NAMALWA (cell line): Measurements from ENCODE around the gene CDH8.
"Not testable (repeated sequence)": the region's sequence is repeated elsewhere in the genome, so short reads cannot be mapped to it uniquely, and the experiment has no call there.

Experiments used
- DNase-seq: peaks from one replicate; pipeline ENCODE4 v3.0.0-alpha.2; 2015; ENCODE audit warnings: low spot score

Gene CDH8

DNA sequence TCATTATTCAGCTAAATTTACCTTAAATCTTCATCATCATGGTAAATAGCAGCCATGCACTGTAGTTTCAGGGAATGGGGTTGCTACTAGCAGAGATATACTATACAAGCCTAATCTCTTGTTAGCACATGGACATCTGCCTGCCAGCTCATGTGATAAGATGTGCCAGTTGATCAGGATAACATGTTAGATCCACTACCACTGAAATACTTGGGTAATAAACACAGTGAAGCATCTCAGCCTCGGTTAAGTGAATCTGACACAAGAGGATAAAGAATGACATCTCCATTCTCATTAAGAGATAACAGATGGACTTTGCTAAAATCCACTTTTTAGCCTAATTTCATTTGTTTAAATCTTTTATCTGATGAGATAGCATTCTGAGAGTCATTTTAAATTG is 256.1 kb downstream of the CDH8 start:
- DNase-seq = no peak

GRCh38 chr16:61770301-61770700 is 265.9 kb downstream of the CDH8 start:
- DNase-seq = no peak

GRCh38 chr16:61763991-61764390 is 272.2 kb downstream of the CDH8 start:
- DNase-seq = no peak

DNA sequence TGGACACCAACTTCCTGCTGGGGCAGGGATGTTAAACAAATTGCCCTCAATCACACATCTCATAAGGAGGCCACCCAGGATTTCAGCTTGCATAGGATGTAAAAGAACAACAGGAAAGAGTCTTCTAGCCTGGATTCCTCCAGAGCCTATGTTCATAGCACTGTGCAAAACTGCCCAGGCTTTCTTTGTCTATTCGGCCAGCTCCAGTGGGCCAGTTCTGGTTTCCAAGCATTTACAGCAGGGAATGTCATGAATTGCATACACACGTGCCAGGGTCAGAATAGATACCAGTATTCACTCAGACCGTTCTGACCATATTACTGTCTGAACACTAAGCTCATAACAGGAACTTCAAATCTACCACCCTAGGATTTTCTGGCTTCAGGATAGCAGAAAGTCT is 273.2 kb downstream of the CDH8 start:
- DNase-seq = no peak

- no peak for DNase-seq
Observed at GRCh38 chr16:61730997-61731396, 305.2 kb downstream of the CDH8 start.

GRCh38 chr16:61726701-61727100 is 309.5 kb downstream of the CDH8 start:
- no peak for DNase-seq

DNA sequence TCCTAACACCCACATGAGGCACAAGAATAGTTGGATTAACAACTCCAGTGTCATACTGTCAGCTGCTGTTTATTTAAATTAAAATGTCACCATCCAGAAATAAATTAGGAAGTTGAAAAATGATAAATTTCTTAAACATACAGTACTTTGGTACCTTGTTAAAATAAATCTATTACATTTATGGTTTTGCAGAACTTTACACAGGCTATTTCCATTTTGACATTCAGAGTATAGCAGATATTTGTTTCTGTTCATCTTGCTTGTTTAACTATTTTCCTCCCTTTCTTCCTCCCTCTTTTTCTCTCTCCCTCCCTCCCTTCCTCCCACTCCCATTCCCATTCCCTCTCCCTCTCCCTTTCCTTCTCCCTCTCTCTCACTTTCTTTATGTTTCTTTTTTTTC is 310.1 kb downstream of the CDH8 start:
- no peak for DNase-seq

GRCh38 chr16:61721544-61721943 is 314.7 kb downstream of the CDH8 start:
- no peak for DNase-seq

GRCh38 chr16:61715393-61715792 is 320.8 kb downstream of the CDH8 start:
- no peak for DNase-seq

DNA sequence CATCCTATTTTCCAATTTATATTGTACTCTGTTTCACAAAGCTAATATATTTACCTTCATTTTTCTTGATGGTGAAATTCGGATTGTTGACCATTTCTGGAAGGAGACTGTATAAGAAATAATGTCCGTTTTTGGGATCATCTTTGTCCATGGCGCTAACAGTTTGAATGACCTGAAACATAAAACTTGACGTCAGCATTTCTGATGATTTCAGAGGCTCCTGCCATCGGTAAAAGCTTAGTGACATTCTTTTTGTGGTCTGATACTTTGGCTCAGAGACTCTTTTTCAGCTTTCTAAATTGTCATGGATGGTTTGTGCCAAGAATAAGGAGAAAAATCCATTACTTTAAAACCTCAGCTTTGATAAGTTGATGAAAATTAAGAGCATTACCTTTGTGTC is 322.5 kb downstream of the CDH8 start:
- DNase-seq = no peak

GRCh38 chr16:61699640-61700039 is 336.6 kb downstream of the CDH8 start:
- DNase-seq = not testable (repeated sequence)

DNA sequence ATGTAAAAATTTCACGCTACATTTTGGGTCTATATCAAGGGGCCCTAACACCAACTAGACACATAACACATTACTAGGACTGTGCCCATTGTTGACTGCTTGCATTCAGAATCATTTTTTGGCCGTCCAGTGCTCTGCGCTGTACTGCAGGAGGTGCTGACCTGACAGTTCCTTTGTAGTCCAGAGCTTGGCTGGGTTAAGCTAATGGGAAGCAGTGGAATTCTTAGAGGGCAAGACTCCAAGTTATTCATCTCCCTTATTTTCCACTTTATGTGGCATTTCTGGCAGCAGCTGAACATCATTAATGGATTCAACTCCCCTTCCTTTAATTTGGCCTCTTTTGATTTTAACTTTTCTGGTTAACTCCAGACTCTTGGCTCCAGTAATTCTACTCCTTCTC is 351.7 kb downstream of the CDH8 start:
- DNase-seq = no peak

GRCh38 chr16:61681673-61682072 is 354.6 kb downstream of the CDH8 start:
- no peak for DNase-seq

DNA sequence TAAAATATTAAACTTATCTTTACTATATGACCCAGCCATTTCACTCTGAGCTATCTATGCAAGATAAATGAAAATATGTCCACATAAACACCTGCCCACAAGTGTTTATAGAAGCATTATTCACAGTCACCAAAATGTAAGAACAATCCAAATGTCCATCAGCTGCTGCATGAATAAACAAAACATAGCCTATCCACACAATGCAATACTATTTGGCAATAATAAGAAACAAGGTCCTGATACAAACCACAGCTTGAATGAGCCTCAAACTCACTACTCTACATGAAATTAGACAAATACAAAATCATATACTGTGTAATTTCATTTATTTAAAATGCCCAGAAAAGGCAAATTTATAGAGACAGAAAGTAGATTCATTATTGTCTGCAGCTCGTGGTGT is 355.1 kb downstream of the CDH8 start:
- no peak for DNase-seq

GRCh38 chr16:61678182-61678581 is 358.1 kb downstream of the CDH8 start:
- no peak for DNase-seq

- DNase-seq = no peak
Observed at GRCh38 chr16:61677776-61678175, 358.5 kb downstream of the CDH8 start.

DNA sequence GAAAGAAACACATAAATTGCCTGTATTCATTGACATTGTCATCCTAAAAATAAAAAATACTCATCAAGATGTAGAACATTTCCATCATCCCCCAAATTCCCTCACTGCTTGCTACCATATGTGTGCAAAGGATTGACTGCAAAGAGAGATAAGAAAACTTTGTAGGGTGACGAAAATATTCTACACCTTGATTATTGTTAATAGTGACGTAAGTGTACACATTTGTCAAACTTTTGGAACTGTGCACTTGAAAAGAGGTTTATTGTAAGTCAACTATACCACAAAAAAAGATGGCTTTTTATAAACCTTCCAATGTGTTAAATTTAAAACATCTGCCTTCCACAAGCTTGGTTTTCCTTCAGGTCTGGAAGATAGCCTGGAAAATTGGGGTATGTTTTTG is 359.5 kb downstream of the CDH8 start:
- DNase-seq = no peak

- no peak for DNase-seq
Observed at GRCh38 chr16:61671161-61671560, 365.1 kb downstream of the CDH8 start.

DNA sequence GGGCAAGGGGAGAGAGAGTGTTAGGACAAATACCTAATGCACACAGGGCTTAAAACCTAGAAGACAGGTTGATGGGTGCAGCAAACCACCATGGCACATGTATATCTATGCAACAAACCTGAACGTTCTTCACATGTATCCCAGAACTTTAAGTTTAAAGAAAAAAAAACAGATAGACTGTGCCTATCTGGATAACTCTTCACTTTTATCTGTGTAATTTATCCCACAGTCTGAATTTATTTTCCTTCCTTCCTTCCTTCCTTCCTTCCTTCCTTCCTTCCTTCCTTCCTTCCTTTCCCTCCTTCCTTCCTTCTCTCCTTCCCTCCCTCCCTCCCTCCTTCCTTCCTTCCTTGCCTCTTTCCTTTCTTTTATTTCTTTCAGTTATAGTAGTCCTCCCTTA is 370.7 kb downstream of the CDH8 start:
- DNase-seq = no peak

- no peak for DNase-seq
Observed at GRCh38 chr16:61659936-61660335, 376.3 kb downstream of the CDH8 start.

DNA sequence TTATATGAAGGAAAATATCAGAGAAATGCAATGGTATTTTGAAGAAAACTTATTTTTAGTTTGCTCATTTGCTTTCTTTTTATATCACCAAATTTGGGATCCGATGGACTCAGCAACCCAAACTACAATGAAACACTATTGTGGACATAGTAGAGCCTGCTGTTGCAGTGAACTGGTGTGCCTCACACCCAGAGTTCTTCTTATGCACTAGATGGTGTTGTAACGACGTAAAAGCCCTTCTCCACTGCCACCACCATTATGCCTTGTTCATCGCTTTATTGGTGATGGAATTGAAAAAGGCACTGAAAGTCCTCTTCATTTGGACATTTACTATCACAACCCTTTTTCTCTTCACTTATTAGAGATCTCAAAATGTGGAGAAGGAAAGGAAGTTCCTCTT is 381.3 kb downstream of the CDH8 start:
- no peak for DNase-seq

DNA sequence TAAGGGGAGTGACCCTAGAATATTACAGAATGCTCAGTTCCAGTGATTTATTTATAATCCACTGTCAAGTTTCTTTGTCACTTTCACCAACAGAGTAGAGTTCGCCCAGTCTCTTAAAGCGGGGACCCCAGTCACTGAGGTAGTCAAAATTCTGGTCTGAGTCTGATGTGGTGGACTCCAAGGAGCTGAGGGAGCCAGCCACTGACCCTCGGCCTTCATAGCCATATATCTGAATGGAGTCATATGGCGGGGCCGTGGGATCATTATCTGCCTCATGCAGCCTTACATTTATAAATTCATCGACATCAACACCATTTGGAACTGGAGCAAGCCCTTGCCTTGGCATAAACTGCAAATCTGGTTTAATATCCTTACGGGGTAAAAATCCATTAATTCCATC is 382.7 kb downstream of the CDH8 start:
- DNase-seq = no peak

- no peak for DNase-seq
Observed at GRCh38 chr16:61645561-61645960, 390.7 kb downstream of the CDH8 start.

- no peak for DNase-seq
Observed at GRCh38 chr16:61644736-61645135, 391.5 kb downstream of the CDH8 start.

DNA sequence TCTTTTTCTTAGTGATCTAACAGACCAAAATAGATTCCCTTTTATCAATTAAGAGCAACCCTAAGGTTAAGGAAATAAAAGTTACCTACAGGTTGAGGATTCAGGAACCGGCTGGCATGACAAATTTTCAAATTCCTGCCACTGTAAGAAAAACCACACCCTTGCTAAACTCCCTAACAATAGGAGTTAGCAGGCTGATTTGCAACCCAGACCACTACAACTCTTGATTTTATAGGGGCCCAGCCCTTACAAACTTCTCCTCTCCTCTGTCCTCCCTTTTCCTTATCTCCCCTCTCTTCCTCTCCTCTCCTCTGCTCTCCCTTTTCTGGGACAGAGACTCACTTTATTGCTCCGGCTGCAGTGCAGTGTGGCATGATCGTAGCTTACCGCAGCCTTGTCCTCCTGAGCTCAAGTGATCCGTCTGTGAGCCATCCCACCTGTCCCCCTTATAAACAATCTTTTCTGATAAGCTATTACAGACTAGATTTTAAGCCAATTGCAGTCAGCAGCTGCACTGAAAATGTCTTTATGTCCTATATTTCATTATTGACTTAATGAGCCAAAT is 418.9 kb downstream of the CDH8 start:
- no peak for DNase-seq
